Measurements from ENCODE around the gene SAMD4A. TPM values are rescaled to one million over a fixed set of nuclear protein-coding genes. Genes with fewer than 3 reads are reported as not detected.
A peak's percentile ranks its signal among the peaks of the same experiment; 100 is the strongest.

The SAMD4A gene, protein sequence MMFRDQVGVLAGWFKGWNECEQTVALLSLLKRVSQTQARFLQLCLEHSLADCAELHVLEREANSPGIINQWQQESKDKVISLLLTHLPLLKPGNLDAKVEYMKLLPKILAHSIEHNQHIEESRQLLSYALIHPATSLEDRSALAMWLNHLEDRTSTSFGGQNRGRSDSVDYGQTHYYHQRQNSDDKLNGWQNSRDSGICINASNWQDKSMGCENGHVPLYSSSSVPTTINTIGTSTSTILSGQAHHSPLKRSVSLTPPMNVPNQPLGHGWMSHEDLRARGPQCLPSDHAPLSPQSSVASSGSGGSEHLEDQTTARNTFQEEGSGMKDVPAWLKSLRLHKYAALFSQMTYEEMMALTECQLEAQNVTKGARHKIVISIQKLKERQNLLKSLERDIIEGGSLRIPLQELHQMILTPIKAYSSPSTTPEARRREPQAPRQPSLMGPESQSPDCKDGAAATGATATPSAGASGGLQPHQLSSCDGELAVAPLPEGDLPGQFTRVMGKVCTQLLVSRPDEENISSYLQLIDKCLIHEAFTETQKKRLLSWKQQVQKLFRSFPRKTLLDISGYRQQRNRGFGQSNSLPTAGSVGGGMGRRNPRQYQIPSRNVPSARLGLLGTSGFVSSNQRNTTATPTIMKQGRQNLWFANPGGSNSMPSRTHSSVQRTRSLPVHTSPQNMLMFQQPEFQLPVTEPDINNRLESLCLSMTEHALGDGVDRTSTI
- 3.0 and 4.7 TPM in 2 replicates for total RNA-seq
- long read RNA-seq, partial matches to known transcripts = 0 of 5 reads
- long read RNA-seq, other reads (novel, unspliced or antisense) = 5 of 5 reads

DNA sequence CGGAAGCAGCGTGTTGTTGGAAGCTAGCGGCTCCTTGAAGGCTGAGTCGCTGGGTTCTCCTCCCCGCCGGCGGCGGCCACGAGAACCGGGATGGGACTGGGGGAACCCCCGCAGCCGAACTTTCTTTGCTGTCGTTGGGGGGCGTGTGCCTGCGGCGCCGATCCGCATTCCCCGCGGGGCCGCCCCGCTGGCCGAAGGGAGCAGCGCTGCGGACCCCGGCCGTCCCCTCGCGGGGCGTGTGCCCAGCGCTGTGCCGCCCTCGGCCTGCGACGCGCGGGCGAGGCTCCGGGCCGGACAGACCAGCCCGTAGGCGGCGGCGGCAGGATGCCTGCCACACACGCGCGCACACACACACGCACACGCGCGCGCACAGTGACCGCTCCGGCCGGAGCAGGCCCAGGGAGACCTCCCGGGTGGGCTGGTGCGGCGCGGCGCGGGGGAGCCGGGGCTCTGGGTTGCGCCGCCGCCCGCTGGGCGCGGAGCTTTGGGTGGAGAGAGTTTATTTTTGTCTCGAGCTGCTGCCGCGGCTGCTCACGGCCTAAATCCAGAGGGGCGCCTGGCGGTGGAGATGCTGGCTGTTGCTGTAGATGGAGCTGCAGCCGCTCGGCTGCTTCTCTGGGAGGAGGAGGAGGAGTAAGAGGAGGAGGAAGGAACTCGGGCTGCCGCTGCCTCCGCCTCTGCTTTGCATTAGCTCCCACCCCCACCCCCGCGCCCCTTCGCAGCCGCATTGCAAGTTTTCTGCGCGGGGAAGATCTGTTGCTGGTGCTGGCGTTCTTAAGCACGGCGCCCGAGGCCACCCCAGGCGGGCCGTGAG, at the start of gene SAMD4A:
Gene SAMD4A, plus strand, starts transcription at position 719 of the 814 bp plus-strand sequence. CDS start 789 bp downstream, outside the sequence.
- no peaks in the 10 kb centered on the region for H3K9me3 Mint-ChIP-seq

DNA sequence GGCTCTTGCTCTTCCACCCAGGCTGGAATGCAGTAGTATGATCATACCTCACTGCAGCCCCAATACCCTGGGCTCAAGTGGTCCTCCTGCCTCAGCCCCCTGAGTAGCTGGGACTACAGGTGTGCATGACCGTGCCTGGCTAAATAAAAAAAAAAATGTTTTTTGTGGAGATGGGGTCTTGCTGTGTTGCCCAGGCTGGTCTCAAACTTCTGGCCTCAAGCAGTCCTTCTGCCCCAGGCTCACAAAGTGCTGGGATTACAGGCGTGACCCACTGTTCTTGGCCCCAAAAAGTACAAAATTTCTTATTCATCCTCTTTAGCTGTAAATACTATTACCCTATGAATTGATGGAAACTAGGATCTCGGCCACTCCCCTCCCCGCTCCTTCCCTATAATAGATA, 42.5 kb upstream of the SAMD4A start:
- H3K9me3 Mint-ChIP-seq = no peaks in the 10 kb centered on the region
- no peak overlapping the region for H3K4me3 Mint-ChIP-seq
- H3K27me3 Mint-ChIP-seq (ENCODE audit: low read depth) = no peaks in the 10 kb centered on the region
- peaks cover 29% of the 10 kb centered on the region for H3K4me1 Mint-ChIP-seq
- DNase-seq (ENCODE audit: low read depth, low spot score) = no peak
- TF ChIP-seq, protein P1, sequence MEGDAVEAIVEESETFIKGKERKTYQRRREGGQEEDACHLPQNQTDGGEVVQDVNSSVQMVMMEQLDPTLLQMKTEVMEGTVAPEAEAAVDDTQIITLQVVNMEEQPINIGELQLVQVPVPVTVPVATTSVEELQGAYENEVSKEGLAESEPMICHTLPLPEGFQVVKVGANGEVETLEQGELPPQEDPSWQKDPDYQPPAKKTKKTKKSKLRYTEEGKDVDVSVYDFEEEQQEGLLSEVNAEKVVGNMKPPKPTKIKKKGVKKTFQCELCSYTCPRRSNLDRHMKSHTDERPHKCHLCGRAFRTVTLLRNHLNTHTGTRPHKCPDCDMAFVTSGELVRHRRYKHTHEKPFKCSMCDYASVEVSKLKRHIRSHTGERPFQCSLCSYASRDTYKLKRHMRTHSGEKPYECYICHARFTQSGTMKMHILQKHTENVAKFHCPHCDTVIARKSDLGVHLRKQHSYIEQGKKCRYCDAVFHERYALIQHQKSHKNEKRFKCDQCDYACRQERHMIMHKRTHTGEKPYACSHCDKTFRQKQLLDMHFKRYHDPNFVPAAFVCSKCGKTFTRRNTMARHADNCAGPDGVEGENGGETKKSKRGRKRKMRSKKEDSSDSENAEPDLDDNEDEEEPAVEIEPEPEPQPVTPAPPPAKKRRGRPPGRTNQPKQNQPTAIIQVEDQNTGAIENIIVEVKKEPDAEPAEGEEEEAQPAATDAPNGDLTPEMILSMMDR (conservative IDR thresholded peaks at IDR 0.05) = no peak
- H3K36me3 Mint-ChIP-seq (ENCODE audit: low read depth) = peaks cover 4% of the 10 kb centered on the region
- no peak overlapping the region for H3K27ac Mint-ChIP-seq (ENCODE audit: unreplicated experiment)

More for the DNA sequence above, at the start of gene SAMD4A:
- Mint-ChIP-seq H3K27me3 (ENCODE audit: low read depth) (peaks cover 39% of the 10 kb centered on the region), H3K4me1 (peaks cover 22% of the 10 kb centered on the region), H3K27ac (ENCODE audit: unreplicated experiment) (no peak within 1 kb of the TSS), H3K36me3 (ENCODE audit: low read depth) (no peaks in the 10 kb centered on the region), H3K4me3 (peak within 1 kb of the TSS; percentile 97)
- TF ChIP-seq, protein P1 (conservative IDR thresholded peaks at IDR 0.05) = peak; percentile 53
- peak; percentile 53 for DNase-seq (ENCODE audit: low read depth, low spot score)

DNA sequence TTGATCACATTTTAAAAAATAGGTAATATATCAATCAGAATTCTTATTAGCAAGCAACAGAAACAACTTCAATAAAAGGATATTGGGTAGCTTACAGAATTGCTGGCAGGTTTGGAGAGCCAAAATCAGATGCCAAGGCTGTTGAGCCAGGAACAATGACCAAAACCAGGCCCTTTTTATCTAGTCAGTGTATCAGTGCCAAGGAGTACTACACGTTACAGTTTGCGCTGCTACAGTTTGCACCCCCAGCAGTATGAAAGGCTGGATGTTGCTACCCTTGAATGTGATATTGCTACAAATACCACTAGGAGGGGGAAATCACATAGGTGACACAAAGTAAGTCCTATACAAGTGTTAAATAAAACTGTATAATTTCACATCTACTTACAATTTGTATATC, 38.0 kb upstream of the SAMD4A start:
- Mint-ChIP-seq H3K36me3 (ENCODE audit: low read depth) (no peaks in the 10 kb centered on the region), H3K27me3 (ENCODE audit: low read depth) (no peaks in the 10 kb centered on the region), H3K9me3 (no peaks in the 10 kb centered on the region), H3K27ac (ENCODE audit: unreplicated experiment) (no peak overlapping the region), H3K4me1 (peaks cover 27% of the 10 kb centered on the region), H3K4me3 (no peak overlapping the region)
- TF ChIP-seq, protein P1 (conservative IDR thresholded peaks at IDR 0.05) = no peak
- no peak for DNase-seq (ENCODE audit: low read depth, low spot score)

DNA sequence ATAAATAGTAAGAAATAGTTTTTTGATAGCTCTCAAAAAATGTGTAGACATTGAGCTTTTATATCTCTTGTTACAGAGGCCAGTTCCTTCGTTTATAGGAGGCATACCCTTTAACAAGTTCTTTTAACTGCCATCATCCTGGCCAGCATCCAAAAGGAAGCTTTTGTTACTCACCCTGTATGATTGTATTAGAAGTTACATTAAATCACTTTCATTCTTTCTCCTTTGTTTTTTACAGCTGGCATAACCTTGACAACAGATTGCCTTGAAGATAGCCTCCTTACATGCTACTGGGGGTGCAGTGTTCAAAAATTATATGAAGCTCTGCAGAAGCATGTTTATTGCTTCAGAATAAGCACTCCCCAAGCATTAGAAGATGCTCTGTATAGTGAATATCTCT, 37.1 kb upstream of the SAMD4A start:
- no peaks in the 10 kb centered on the region for H3K36me3 Mint-ChIP-seq (ENCODE audit: low read depth)
- peaks cover 22% of the 10 kb centered on the region for H3K4me1 Mint-ChIP-seq
- H3K9me3 Mint-ChIP-seq = no peaks in the 10 kb centered on the region
- no peaks in the 10 kb centered on the region for H3K27me3 Mint-ChIP-seq (ENCODE audit: low read depth)
- H3K27ac Mint-ChIP-seq (ENCODE audit: unreplicated experiment) = no peak overlapping the region
- DNase-seq (ENCODE audit: low read depth, low spot score) = no peak
- no peak overlapping the region for H3K4me3 Mint-ChIP-seq
- TF ChIP-seq, protein P1 (conservative IDR thresholded peaks at IDR 0.05) = no peak
